Left forelimb (tissue), 1 donor: ENCODE data around the gene GLI3.

ENCODE experiments used
- DNase-seq: peaks from one replicate; pipeline ENCODE4 v3.0.0-alpha.2; 2018; ENCODE audit warnings: low spot score

Gene GLI3

GRCh38 chr7:42175834-42176723 lies 60.9 kb downstream of the GLI3 start:
- no peak for DNase-seq

DNA sequence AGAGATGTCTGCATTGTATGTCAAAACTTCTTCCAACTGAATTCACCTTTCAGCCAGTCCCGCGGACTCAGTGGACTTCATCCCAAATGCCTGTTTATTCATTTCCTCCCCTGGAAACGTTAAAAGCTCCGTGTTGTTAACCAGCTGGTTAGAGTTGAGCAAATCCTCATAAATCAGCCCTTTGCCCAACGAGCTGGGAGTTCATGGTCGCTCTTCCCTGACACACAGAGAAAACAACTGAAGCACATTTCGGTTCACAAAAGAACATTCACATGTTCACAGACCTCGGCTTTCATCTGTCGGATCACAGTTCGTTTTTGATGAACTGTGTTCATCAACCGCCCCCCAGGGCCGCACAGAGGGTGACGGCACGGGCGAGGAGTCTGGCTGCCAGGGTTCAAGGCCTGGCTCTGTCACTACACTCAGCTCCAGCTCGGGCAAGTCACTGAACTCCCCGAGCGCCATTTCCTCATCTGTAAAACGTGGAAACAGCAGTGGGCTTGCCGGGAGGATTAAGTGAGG lies 62.6 kb downstream of the GLI3 start:
- no peak for DNase-seq

GRCh38 chr7:42170724-42171123 lies 66.3 kb downstream of the GLI3 start:
- no peak for DNase-seq

GRCh38 chr7:42168512-42168911 lies 68.5 kb downstream of the GLI3 start:
- DNase-seq, result no peak

- no peak for DNase-seq
Measured at GRCh38 chr7:42167631-42168236, 69.3 kb downstream of the GLI3 start.

GRCh38 chr7:42167206-42167605 lies 69.8 kb downstream of the GLI3 start:
- no peak for DNase-seq

GRCh38 chr7:42164881-42165428 lies 72.1 kb downstream of the GLI3 start:
- no peak for DNase-seq

GRCh38 chr7:42162560-42163325 lies 74.3 kb downstream of the GLI3 start:
- DNase-seq, result no peak

GRCh38 chr7:42161719-42162118 lies 75.3 kb downstream of the GLI3 start:
- DNase-seq, result no peak

- no peak for DNase-seq
Measured at GRCh38 chr7:42161110-42161509, 75.9 kb downstream of the GLI3 start.

DNA sequence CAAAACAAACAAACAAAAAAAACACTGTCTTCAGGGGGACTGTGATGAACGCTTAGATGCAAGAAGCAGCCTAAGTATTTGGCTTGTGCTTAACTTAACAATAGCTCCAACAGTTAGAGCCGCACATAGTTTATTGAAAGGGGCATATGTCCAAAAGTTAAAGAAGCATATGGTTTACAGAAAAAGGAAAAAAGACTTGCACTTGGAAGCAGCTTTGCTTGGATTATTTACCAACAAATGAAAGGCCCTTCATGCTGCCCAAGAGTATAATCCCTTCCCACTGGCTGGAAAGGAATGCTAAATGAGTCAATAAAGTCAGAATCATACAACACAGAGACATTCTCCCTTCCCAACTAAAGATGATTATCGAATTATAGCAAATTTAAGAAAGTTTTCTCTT lies 77.9 kb downstream of the GLI3 start:
- DNase-seq, result no peak

DNA sequence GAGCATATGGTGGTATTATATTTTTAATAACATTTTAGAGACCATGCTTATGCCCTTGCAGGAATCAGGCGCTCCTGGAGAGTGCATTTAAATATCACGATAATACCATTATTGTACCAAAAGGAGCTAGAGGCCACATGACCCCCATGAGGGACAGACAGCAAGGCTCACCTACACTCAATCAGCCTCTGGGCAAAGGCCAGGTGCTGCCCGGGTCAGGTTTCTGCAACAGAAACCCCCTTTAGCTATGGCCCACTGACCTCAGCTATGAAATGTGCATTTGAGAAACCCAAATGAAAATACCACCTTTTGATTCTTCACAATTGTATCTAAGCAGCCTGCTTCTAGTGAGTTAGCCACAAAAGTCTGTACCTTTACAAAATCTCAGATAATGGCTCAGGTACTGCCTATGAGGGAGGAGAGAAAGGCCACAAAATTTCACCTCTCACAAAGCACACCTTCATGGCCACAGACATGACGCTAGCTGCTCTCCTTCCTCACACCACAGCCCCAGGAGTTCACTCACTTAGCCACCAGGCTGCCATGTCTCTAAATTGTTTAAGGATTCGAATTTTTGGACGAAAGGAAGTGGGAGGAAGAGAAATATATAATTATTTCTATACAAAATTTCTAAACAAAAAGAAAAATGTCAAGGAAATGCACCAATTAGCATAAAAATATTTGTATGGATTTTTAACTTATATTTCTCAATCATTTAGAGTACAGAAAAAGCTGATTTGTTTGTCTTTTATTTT lies 79.9 kb downstream of the GLI3 start:
- DNase-seq, result no peak

DNA sequence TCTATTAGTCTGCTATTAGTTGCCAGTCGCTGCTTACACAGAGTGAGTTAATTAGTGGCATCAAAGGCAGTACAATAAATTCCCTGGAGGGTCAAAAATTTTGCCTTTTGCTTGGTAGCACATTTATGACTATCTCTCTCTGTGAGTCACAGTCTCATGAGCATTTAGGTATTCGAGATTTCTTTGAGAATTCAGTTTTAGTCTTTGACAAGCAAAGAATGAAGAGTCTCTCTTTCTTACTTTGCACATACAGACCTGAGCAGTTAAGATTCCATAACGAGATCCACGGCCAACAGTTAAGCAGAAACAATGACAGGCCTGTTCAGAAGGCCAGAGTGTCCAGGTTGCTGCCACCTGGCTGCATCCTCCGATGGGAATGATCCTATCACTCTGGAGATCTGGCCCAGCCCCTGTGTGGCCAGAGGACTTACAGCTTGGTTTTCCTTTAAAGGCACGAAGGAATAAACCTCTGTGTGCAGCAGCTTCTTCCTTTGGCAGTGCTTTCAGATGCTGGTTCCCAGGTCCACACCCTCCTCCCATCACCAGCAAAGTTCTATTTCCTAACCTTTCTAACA lies 80.6 kb downstream of the GLI3 start:
- no peak for DNase-seq

DNA sequence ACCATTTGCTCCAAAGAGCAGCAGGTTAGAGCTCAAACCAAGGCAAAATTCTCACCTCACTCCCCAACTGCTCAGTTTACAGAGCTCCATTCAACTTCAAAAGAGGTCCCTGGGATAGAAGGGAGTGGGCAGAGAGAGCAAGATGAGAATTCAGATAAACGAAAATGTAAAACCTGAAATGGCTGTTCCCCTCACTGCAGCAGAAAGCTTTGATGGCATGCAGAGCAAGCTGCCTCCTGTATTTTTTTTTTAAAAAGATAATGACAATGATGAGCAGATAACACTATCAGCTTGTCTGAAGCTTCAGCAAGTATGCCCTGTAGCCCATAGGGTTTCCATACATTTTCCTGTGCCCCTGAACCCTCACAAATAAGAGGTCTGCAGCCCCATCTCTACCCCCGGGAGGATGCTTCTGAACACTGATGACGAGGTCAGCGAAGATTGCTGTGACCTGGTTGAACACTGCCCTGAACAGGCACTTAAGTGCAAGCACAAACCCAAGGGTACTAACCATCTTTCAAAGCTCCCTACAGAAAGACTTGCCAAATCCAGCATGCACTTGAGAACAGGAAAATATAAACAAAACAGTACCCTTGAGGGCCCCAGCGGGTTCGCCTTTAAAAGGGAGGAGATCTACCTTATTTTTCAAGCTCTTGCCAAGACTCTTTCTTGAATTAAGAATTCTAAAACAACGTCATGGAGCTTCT lies 81.3 kb downstream of the GLI3 start:
- no peak for DNase-seq

- no peak for DNase-seq
Measured at GRCh38 chr7:42154173-42154572, 82.8 kb downstream of the GLI3 start.

- DNase-seq, result no peak
Measured at GRCh38 chr7:42152329-42153205, 84.4 kb downstream of the GLI3 start.

GRCh38 chr7:42151309-42151708 lies 85.7 kb downstream of the GLI3 start:
- peak; percentile 82 for DNase-seq

GRCh38 chr7:42145539-42145938 lies 91.5 kb downstream of the GLI3 start:
- DNase-seq, result no peak

GRCh38 chr7:42144604-42145003 lies 92.4 kb downstream of the GLI3 start:
- no peak for DNase-seq
